HG02623 (cell line): ENCODE data around the gene SLC8B1.

ENCODE experiments used
- ATAC-seq: cut with Tn5 transposase; IDR thresholded peaks from one replicate; pipeline ENCODE4 v1.9.1; 2021; ENCODE audit warnings: moderate library complexity; ENCODE audit not compliant: unreplicated experiment

SLC8B1 gene

DNA sequence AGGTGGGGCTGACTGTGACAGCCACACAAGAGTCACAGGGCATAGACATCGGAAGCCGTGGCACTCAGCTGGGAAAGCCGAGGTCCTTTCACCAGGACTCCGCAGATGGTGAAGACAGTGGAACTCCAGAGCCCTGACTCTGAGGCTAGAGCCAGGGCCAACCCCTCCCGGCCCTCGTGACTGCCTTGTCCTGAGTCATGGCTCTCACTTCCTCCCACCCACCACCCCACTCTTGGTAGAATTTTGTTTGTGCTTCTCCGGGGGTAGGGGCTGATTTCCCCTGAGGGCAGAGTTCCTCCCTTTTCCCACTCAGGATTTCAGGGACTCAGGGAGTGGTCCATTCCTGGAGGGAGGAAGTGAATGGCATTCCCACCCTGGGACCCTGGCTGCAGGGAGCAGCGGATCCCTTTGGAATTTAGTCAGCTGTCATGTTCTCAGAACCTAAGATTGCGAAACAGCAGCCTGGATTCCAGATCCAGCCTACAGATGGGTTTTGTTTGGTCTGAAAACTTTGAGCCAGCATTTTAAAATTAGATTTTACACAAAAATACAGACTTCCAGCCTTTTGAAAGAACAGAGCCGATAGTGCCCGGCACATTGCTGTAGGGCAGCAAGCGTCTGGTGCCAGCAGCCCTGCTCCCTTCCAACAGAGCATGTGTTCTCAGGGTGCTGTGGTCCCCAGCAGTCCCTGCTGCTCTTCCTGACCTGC is 62.9 kb downstream of the SLC8B1 start:
- ATAC-seq = no peak

DNA sequence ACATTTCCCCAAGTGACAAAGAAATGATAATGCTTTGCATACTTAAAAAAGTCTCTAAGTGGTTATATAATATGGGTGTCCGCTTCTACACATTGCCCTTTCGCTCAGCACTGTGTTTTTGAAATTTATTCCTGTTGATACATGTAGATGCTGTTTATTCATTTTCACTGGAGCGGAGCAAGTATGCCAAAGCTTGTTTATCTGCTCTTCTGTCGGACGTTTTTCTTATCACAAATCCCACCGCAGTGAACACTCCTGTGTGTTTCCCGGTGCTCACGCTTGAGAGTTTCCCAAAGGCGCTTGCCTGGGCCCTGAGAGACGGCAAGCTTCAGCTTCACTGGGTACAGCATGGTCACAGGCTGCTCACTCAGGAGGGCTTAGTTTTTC is 63.5 kb downstream of the SLC8B1 start:
- no peak for ATAC-seq

GRCh38 chr12:113270709-113271009 is 64.2 kb downstream of the SLC8B1 start:
- ATAC-seq = no peak

DNA sequence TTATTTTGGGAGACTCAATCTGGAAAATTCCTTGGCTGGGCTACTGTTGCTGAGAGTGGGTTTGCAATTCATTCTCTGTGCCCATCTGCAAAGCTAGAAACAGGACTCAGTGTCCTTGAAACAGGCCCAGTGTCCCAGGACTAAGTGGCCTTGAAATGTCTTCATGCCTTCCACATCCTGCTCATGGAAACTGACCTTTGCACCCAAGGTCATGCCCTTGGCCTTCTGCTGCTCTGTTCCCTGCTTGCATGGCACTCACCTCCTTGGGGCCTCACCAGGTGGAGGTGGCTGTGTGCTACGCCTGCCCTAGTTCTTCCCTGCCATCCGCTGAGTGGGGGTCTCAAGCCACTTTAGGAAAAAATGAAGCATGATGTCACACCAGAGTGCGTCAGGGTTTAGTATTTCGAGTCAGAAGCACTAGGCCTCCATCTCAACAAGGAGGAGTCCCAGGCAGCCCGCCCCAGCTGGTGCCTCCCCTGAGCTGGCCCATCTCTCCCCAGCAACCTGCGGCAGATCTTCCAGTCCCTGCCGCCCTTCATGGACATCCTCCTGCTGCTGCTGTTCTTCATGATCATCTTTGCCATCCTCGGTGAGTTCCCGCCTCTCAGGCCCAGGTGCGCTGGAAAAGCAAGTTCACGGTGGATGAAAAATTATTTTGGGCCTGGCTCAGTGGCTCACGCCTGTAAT is 65.5 kb downstream of the SLC8B1 start:
- no peak for ATAC-seq

GRCh38 chr12:113268621-113269020 is 66.3 kb downstream of the SLC8B1 start:
- ATAC-seq = no peak

GRCh38 chr12:113268136-113268535 is 66.8 kb downstream of the SLC8B1 start:
- no peak for ATAC-seq

DNA sequence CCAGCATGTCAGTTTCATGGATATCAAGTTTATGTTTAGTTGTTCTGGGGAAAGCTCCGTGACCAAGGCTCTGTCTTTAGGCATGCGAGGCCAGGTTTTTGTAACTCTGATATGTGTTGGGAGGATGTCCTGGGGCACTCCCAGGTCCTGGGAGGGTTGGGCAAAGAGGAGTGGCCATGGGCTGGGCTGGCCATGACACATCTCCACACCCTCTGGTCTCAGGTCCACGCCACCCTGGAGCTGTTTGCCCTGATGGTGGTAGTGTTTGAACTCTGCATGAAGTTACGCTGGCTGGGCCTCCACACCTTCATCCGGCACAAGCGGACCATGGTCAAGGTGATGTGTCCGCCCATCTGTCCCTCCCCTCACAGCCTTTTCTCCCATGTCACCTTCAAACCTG is 67.3 kb downstream of the SLC8B1 start:
- no peak for ATAC-seq

DNA sequence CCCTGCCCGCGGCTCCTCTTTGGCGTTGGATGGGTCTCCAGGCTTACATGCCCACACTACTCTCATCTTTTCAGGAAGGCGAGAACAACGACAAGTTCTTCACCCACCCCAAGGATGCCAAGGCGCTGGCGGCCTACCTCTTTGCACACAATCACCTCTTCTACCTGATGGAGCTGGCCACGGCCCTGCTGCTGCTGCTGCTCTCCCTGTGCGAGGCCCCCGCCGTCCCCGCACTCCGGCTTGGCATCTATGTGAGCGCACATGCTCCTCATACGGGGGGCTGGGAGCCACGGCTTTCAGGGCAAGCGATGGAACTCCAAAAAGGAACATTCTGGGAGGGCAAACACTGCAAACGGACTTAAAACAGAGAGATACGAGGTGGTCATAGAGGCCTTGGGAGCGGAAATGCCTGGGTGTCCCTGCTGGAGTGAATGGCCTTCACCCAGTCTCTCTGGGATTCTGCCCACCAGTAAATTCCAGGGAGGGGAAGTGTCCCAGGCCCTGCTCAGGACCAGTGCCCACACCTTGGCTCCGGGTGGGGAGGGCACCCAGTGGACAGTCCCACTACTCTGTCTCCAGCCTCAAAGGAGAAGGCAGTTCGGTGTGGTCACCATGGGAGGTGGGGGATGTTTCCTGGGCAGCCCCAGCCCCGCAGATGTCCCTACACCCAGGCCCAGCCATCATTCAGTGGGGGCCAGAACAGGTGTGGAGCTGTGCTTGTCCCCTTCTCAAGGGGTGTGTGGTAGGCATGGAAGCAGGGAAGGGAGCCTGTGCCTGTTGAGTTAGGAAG is 68.6 kb downstream of the SLC8B1 start:
- ATAC-seq = no peak

DNA sequence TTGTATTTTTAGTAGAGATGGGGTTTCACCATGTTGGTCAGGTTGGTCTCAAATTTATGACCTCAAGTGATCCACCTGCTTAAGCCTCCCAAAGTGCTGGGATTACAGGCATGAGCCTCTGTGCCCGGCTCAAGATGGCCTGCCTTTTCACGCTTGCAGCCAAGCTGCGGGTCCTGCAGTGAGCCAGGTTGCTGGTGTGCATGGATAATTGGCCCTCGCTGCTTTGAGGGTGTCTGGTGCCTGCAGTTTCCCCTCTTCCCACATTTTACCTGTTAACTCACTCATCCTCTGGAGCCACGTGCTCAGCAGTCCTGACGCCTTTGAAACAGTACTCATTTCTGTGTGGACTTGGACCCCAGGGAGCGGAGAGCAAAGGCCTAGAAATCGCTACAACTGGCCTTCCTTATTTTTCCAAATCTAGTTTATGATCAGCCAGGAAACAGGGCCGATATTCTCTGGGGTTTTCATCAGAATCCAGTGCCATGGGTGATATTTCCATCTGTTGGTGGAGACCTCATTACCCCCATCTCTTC is 71.4 kb downstream of the SLC8B1 start:
- ATAC-seq = no peak

DNA sequence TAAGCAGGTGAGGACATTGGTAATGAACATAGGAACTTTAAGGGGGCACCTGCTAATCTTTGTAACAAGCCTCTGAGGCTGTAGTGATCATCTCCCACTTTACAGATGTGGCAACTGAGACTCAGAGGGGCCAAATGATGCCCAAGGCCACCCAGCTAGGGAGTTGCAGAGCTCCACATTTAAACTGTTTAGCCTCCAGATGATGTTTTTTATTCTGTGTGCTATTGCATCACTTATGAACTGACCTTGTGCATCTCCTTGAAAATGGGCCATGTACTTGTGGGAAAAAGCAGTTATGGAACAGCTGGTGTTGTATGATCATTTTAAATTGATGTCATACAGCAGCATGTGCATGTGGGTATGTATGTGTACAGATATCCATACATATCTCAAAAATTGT is 72.2 kb downstream of the SLC8B1 start:
- no peak for ATAC-seq

DNA sequence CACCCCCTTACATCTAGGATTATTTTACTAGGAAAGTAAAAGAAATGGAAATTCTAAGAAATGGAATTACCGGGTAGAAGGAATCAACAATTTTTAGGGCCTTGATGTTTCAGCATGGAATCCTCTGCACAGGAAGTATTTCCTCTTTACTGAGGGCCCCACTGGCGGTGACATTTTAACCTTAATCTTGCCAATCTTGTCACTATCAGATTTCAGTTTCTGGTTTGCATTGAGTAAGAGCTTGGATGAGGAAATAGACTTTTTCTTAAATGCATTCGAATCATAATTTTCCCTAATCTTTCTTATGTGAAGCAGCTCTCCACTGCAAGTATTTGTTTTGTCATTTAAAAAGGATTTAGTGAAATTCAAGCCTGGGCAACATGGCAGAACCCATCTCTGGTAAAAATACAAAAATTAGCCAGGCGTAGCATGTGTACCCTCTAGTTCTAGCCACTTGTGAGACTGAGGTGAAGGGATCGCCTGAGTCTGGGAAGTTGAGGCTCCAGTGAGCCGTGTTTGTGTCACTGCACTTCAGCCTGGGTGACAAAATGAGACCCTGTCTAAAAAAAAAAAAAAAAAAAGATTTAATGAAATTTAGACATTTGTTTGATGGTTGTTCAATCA is 73.0 kb downstream of the SLC8B1 start:
- ATAC-seq = no peak

DNA sequence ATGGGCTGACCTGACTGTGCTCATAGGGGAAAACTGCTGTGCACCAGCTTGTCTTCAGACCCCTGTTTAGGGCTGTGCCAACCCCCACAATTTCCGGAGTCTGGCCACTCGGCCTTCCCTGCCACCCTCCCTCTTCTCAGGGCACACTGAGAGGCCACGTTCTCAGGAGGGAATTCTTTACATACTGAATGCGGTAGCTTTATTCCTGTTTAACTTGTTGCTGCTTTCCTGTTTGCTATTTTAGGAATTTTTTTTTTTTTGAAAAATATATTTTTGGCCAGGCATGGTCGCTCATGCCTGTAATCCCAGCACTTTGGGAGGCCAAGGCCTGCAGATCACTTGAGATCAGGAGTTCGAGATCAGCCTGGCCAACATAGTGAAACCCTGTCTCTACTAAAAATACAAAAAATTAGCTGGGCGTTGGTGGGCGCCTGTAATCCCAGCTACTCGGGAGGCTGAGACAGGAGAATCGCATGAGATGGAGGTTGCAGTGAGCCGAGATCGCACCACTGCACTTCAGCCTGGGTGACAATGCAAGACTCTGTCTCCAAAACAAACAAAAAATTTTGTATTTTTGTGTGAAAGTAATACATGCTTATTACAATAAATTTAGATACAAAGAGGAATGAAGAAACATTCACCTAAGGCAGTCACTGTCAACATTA is 74.1 kb downstream of the SLC8B1 start:
- ATAC-seq = no peak

DNA sequence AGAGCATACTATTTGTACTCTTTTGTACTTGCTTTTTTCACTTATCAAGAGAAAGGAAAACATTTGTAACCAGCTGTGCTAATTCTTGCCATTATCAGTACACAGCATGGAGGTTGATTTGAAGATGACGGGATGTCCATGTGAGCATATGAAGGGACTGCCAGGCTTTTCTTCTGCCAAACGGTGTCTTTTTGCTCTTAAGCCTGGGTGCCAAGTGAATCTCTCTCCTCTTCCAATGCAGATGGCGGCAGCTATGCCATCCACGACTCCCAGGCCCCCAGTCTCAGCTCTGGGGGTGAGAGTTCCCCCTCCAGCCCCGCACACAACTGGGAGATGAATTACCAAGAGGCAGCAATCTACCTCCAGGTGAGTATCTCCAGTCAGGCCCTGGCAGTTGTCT is 74.8 kb downstream of the SLC8B1 start:
- no peak for ATAC-seq

- ATAC-seq = no peak
Observed at GRCh38 chr12:113257564-113257963, 77.3 kb downstream of the SLC8B1 start.

- no peak for ATAC-seq
Observed at GRCh38 chr12:113254298-113254697, 80.6 kb downstream of the SLC8B1 start.

DNA sequence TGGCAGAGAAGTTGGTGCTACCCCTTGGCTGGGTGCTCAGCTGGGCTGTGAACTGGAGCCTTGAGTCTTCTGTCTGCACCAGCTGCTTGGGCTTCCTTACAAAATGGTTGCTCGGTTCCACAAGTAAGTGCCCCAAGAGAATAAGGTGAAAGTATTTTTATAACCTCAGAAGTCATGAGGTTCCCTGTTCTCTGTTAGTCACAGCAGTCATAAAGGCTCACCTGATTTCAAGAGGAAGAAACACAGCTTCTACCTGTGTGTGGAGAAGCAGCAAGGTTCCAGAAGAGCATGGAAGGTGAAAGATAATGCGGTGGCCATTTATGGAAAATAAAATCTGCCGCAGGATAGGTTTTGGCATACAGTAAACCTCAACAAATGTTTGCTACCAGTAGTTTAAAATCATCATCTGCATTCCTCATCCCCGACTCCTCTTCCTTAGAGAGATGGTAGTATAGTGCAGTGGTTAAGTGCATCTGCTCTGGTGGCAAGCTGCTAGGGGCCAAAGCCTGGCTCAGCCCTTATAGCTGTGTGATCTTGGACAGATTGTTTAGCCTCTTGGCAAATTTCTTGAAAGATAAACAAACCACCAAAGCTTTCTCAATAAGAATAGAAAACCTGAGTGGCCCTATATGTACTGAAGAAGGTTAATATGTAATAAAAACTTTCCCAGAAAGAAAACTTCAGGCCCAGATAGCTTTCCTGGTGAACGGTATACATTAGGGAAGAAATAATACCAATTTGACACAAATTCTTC is 81.2 kb downstream of the SLC8B1 start:
- no peak for ATAC-seq

DNA sequence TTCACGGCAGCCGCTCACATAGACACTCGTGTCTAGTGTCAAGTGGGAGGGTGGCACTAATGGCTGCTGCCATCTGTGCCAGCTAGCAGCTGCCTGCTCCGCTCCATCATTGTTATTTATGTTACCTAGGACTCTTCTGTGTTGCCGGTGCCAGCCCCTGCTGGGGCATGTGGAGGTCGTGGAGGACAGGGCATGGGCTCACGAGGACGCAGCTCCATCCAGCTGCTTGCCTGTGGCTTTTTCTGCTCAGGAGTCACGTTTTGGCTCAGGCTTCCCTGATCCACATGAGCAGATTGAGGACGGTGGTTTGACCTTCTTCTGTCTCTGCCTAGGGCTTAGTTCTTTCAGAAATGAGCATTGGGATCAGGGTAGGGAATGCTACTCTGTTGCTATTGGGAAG is 82.4 kb downstream of the SLC8B1 start:
- no peak for ATAC-seq

DNA sequence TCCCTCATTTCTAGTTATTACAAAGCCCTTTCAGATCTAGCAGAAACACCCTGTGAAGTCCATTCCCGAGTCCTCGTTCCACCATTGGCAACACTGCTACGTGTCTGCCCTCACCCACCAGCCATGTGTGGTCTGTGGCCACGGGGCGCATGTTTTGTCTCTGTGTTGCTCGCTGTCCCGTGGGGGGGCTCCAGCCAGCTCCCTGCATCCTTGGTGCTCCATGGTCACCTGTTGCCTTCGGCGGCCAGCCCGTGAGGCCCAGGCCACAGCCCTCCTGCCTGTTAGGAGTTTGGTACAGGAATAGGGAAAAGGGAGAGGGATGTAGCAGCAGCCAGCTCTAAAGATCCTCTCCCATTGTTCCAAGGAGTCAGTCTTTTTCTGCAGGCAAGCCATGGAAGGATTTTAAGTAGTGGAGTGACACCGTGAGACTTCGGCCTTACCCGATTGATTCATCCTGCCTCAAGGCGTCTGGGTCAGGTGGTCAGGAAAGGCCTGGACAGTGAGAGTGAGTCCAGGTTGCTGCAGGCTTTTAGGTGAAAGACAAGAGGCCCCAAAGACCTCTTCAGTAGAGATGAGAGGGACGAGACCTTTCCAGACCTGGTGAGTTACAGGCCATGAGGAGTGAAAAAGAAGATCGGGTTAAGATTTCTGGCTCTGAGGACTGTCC is 83.4 kb downstream of the SLC8B1 start:
- ATAC-seq = no peak

- ATAC-seq = no peak
Observed at GRCh38 chr12:113250045-113250444, 84.9 kb downstream of the SLC8B1 start.

GRCh38 chr12:113249546-113249945 is 85.4 kb downstream of the SLC8B1 start:
- no peak for ATAC-seq
